Tibial nerve (tissue), 4 donors: ENCODE data around the gene FOSL2.
A peak's percentile ranks its signal among the peaks of the same experiment; 100 is the strongest.

Source experiments
- CTCF ChIP-seq, 5 experiments: fragments of 200-600 bp in 3 of 5; fragments of 450-650 bp in 2 of 5; sonication (generic) in 3 of 5; IDR thresholded peaks; one replicate each; pipeline ENCODE4 v1.5.1; 2016 to 2019; ENCODE audit warnings: antibody characterized with exemption in 5 of 5, mild to moderate bottlenecking in 3 of 5, moderate library complexity in 2 of 5
- EP300 ChIP-seq, 2 donors: sonication (generic); formaldehyde crosslinking; IDR thresholded peaks; one replicate each; pipeline ENCODE4 v1.6.1; 2017; ENCODE audit warnings: antibody characterized with exemption in 2 of 2, mild to moderate bottlenecking in 1 of 2
- POLR2A ChIP-seq, 2 donors: fragments of 450-650 bp; IDR thresholded peaks; one replicate each; pipeline ENCODE4 v1.6.1; 2017; ENCODE audit warnings: antibody characterized with exemption in 2 of 2, mild to moderate bottlenecking in 2 of 2, moderate library complexity in 2 of 2

- TF ChIP-seq CTCF (IDR thresholded peaks at IDR 0.05) (peak in 2 of 5 experiments; percentile 70 to 71), POLR2A (IDR thresholded peaks at IDR 0.05) (peak; percentile 36 to 67), EP300 (IDR thresholded peaks at IDR 0.05) (peak in 1 of 2 donors; percentile 84)
Measured at GRCh38 chr2:28390241-28390745, 2.4 kb upstream of the FOSL2 start.
